Activated CD4-positive, alpha-beta T cell treated with anti-CD3 and anti-CD28 coated beads, Interleukin-2, amount 50 U/mL, for 24 hours (primary cell): ENCODE data around the gene GPR22.
A peak's percentile ranks its signal among the peaks of the same experiment; 100 is the strongest.

Experiments
- DNase-seq, 2 donors: peaks; one replicate each; pipeline ENCODE4 v3.0.0-alpha.2; 2020; ENCODE audit warnings: low read depth in 1 of 2, low spot score in 1 of 2

Gene GPR22, protein sequence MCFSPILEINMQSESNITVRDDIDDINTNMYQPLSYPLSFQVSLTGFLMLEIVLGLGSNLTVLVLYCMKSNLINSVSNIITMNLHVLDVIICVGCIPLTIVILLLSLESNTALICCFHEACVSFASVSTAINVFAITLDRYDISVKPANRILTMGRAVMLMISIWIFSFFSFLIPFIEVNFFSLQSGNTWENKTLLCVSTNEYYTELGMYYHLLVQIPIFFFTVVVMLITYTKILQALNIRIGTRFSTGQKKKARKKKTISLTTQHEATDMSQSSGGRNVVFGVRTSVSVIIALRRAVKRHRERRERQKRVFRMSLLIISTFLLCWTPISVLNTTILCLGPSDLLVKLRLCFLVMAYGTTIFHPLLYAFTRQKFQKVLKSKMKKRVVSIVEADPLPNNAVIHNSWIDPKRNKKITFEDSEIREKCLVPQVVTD

DNA sequence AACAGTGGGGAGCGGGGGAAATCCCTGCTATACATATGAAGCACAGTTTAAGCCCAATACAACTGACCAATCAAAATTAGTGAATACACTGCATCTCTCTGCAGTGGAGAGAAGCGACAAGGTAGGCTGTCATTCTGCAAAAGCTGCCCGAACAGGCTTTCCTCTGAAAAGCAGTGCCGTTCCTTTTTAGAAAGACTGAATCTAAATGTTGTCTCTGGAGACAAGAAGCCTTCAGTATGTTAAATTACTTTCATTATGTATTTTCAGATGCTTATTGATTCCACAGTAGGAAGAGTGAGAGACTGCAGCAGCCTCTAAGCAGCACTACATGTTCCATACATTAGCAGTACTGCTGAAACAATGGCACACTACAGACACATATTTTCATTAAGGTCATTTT, at the start of gene GPR22:
TSS of gene GPR22 (plus strand) at position 129 of the 400 bp plus-strand sequence. CDS start 4,004 bp downstream, outside the sequence.
- no peak for DNase-seq

GRCh38 chr7:107427462-107427861, 42.4 kb upstream of the GPR22 start:
- DNase-seq = no peak

GRCh38 chr7:107428642-107429041, 41.2 kb upstream of the GPR22 start:
- no peak for DNase-seq

GRCh38 chr7:107430057-107430456, 39.8 kb upstream of the GPR22 start:
- DNase-seq = no peak

DNA sequence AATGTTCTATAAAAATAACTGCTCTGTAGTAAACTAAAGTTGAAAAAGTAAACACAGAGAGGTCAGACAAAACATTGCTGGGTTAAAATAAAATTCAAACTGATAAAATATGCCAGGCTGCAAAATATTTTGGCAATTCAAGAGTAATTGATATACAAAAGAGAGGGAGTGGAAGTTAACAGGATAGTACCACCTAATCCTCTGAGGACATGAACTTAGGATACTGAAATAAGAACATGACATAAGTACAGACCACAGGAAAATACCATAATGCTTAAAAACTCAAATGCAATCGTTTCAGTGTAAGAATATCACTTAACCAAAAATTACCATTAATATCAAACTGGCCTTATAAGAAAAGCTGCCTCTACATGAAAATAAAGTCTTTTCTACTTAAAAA, 37.6 kb upstream of the GPR22 start:
- no peak for DNase-seq

GRCh38 chr7:107435749-107436148, 34.1 kb upstream of the GPR22 start:
- no peak for DNase-seq

DNA sequence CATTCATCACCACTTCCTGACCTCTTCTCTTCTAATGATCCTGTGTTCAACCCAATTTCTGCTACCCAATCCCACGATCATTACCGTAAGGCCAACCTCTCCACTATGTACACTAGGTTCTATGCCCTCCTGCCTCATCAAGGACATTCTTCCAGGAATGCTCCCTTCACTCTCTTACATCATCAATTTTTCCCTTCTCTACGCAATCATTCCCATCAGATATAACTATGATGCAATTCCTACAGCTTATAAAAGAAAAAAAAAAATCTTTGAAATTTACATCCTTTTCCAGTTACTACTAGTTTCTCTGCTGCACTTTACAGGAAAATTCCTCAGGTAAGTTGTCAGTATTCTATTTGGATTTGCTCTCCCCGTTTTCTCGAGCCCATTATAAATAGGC, 30.8 kb upstream of the GPR22 start:
- no peak for DNase-seq

- no peak for DNase-seq
Observed at GRCh38 chr7:107441581-107442422, 28.1 kb upstream of the GPR22 start.

GRCh38 chr7:107442678-107443077, 27.2 kb upstream of the GPR22 start:
- no peak for DNase-seq

DNA sequence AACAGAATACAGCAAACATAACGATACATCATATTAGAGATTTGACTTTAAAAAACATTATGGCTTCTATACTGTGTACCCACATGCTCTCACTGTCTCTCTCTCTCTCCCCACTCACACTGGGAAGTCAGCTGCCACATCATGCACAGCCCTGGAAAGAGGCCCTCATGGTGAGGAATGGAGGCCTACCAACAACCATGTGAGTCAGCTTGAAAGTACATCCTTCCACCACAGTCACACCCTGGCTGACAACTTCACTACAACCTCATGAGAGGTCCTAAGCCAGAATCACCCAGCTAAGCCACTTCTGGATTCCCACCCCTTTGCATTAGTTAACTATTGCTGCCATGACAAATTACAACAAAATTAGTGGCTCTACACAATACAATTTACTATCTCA, 23.3 kb upstream of the GPR22 start:
- DNase-seq = no peak

DNA sequence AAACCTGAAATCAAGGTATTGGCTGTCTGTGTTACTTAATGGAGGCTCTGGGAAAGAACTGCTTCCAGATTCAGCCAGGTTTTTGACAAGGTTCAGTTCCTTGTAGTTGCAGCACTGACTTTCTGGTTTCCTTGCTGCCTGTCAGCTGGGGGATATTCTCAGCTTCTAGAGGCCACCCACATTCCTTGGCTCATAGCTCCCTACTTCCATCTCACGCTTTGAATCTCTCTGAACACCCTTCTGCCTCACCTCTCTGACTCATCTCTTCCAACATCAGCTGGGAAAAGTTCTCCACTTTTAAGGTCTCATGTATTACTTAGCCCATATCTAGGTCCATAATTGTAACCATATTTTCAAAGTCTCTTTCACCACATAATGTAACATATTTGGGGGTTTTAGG, 22.9 kb upstream of the GPR22 start:
- DNase-seq = no peak

DNA sequence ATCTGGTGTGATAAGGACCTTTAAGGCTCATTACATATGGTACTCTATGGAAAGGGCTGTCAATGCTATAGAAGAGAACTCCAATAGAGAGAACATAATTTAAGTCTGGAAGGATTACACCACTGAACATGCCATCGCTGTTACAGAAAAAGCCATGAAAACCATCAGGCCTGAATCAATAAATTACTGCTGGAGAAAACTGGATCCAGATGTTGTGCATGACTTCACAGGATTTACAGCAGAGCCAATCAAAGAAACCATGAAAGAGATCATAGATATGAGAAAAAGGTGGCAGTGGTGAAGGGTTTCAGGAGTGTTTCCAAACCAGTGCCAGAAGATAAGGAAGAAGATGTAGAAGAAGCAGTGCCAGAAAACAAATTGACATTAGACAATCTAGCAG, 18.9 kb upstream of the GPR22 start:
- no peak for DNase-seq

DNA sequence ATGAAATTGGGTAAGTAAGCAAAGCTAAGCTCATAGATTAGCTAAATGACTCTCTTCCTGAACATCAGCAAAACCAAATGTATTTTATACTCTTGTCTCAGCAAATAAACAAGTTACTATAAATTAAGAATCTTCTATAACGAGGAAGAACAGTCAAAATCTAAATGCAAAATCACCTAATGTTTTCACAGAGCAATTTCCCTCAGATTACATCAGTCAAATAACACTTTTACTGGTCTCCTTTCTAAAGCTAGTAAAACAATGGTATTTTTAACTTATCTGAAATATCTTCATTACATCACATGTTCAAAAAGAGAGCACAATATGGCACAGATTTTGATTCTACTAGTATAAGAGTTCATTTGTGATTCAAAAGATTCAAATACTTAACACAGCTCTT, 16.5 kb upstream of the GPR22 start:
- no peak for DNase-seq

DNA sequence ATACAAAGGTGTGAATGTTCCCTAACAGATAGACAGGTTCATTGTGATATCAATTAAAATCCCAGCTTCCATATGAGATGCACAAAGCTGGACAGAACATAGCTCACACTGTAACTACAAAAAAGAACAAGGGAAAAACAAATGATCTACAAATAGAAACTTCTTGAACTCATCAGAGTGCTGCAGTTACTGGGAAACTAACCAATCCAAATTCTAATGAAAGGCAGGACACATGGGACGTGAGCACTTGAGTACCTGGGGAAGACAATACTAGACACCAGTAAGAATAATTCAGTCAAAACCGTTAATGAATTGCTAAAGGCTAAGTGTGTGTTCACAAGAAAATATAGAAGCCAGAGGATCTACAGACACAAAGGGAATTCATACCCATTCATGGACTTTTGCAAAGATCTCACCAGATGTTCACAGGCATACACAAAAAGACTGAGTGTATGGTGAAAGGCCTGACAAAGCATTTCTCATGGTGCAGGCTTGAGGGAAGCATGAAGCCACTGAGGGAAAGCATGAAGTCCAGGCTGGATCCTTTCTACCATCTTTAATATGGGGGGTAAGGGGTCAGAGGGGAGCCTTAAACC, 7.8 kb upstream of the GPR22 start:
- no peak for DNase-seq

- DNase-seq = peak in 1 of 2 donors; percentile 23
Observed at GRCh38 chr7:107463139-107464078, 6.4 kb upstream of the GPR22 start.

DNA sequence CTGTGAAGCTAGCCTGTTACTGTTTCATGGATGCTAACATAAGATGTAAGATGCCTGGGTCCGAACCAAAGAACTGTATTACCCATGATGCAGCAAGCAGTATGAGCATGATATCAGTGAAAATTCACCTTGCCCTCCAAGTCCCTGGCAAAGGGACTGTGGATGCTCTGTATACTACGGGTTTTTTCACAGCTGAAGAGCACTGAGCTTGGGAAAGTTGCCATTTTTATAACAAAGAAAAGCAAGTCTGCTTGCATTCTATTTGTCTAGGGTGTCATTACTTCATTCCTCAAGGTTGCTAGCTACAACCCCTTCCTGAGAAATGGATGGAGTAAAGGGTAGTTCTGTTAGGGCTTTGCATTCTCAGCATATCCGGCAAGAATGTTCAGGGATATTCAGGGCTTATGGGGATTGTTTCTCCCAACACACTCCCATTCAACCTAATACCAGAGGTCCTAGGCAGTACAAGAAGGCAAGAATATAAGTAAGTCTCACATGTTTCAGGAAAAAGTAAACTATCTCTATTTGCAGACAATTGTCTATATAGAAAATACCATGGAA, 5.1 kb upstream of the GPR22 start:
- DNase-seq = no peak

DNA sequence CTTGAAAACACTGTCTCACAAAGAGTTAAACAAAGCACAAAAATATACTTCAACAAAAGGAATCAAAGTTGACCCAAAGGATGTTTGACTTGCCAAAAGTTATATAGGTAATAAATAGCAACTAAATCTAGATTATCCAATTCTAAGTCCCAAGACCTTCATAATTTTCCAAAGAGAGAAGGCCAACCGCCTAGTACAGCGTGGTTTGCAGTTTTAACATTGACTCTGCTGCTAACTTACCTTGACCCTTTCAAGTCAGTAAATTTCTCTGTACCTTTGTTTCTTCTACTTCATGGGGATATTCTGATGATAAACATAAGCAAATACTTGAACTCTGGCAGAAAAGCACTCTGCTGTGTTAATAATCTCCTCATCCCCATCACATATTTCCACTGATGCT, 1.9 kb upstream of the GPR22 start:
- no peak for DNase-seq

GRCh38 chr7:107468824-107469223, 1.0 kb upstream of the GPR22 start:
- no peak for DNase-seq

GRCh38 chr7:107471292-107472070, 1.6 kb downstream of the GPR22 start:
- no peak for DNase-seq

- no peak for DNase-seq
Observed at GRCh38 chr7:107472116-107472515, 2.3 kb downstream of the GPR22 start.
